GM18951 (cell line): ENCODE results near the gene PRTG.
"Not testable (repeated sequence)": the region's sequence is repeated elsewhere in the genome, so short reads cannot be mapped to it uniquely, and the experiment has no call there.

Source experiments
- POLR2A ChIP-seq: IDR thresholded peaks from 4 replicates; pipeline ENCODE4 v1.6.1; 2011; ENCODE audit warnings: mild to moderate bottlenecking; ENCODE audit not compliant: insufficient read length, insufficient read depth; ENCODE audit errors: extremely low read depth
- in situ Hi-C: fragments of 300-500 bp; cut with MboI; formaldehyde crosslinking; loops from one replicate; pipeline ENCODE4 v1.12.0; 2022; ENCODE audit warnings: low sequenced_read_pairs, mixed read lengths, inconsistent platforms; ENCODE audit not compliant: unreplicated experiment

PRTG gene

GRCh38 chr15:55737373-55737772 is 5.6 kb downstream of the PRTG start:
- TF ChIP-seq POLR2A = no peak
- in situ Hi-C loops = no loop called here

- in situ Hi-C loops = no loop called here
- TF ChIP-seq POLR2A = no peak
These were observed 6.2 kb downstream of the PRTG start for GRCh38 chr15:55736756-55737155.

GRCh38 chr15:55734641-55735040 is 8.3 kb downstream of the PRTG start:
- in situ Hi-C loops = no loop called here
- TF ChIP-seq POLR2A = no peak

GRCh38 chr15:55733461-55733860 is 9.5 kb downstream of the PRTG start:
- in situ Hi-C loops = not testable (repeated sequence)

GRCh38 chr15:55721554-55722185 is 21.3 kb downstream of the PRTG start:
- no peak for TF ChIP-seq POLR2A

GRCh38 chr15:55715355-55716076 is 27.4 kb downstream of the PRTG start:
- no peak for TF ChIP-seq POLR2A
- in situ Hi-C loops = no loop called here

More at GRCh38 chr15:55721554-55722185, 21.3 kb downstream of the PRTG start:
- in situ Hi-C loops = no loop called here

GRCh38 chr15:55714064-55714463 is 28.9 kb downstream of the PRTG start:
- in situ Hi-C loops = no loop called here
- TF ChIP-seq POLR2A = no peak

- no peak for TF ChIP-seq POLR2A
- in situ Hi-C loops = no loop called here
These were observed 30.6 kb downstream of the PRTG start for GRCh38 chr15:55712363-55712762.

- no peak for TF ChIP-seq POLR2A
- in situ Hi-C loops = no loop called here
These were observed 32.7 kb downstream of the PRTG start for GRCh38 chr15:55710286-55710685.

GRCh38 chr15:55709458-55709857 is 33.5 kb downstream of the PRTG start:
- in situ Hi-C loops = no loop called here
- TF ChIP-seq POLR2A = no peak

- no peak for TF ChIP-seq POLR2A
- in situ Hi-C loops = no loop called here
These were observed 34.2 kb downstream of the PRTG start for GRCh38 chr15:55708720-55709119.

GRCh38 chr15:55707951-55708350 is 35.0 kb downstream of the PRTG start:
- TF ChIP-seq POLR2A = no peak
- in situ Hi-C loops = no loop called here

- TF ChIP-seq POLR2A = no peak
- in situ Hi-C loops = no loop called here
These were observed 35.4 kb downstream of the PRTG start for GRCh38 chr15:55707518-55707917.

GRCh38 chr15:55703873-55704301 is 39.1 kb downstream of the PRTG start:
- no peak for TF ChIP-seq POLR2A
- in situ Hi-C loops = no loop called here
